Embryonic facial prominence (tissue), 1 donor: Measurements from ENCODE around the gene NOX5.
"Not testable (repeated sequence)": the region's sequence is repeated elsewhere in the genome, so short reads cannot be mapped to it uniquely, and the experiment has no call there.

Experiments
- DNase-seq: peaks from one replicate; pipeline ENCODE4 v3.0.0-alpha.2; 2016; ENCODE audit errors: extremely low spot score

Gene NOX5

DNA sequence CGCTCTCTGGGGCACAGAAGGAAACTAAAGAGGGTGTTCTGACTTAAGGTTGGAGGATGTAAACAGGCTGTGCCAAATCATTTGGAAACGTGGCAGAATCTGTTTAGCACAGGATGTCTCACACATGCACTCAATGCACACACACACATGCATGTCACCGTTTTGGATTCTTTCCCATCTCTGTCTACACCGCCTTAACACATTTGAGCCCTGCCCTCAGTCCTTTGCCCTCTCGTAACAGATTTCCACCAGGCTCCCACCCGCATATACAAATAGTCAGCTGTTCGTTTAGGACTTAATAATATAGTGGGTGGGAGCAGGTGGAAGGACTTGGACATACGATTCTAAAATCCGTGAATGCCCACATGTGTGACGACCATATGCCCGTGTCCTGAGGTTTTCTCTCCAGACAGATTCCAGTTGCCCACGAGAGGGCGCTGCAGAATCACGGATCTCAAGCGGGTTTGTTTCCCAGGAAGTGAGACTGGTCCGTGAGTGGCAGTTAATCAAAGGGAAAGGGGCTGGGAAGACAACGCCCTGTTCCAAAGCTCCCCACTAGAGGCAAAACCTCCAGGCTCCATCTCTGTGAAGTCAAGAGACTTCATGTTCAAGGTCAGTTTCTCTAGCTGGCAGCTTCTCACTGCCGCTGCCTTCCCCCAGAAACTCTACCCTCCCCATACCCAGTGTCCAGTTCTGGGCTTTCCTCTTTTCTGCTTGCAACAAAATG lies 44.5 kb downstream of the NOX5 start:
- peak; percentile 82 for DNase-seq

DNA sequence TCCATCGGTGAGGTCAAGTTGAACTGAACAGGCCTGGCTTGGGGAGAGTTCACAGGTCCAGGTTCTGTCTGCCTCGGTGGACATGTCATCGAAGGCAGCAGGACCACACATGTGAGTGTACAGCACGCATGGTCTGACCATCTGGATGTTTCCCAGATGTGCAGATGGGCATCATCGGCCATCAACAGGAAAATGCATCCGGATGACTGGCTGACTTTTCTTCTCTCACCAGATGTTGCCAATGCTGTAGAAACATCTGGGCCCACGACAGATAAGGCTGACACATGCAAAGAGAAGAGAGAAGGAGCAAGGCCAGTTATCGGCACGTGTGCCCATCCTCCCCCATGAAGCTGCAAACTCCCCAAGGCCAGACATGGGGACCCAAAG lies 45.1 kb downstream of the NOX5 start:
- DNase-seq = no peak

GRCh38 chr15:69060041-69060481 lies 45.6 kb downstream of the NOX5 start:
- DNase-seq = no peak

- no peak for DNase-seq
These were observed 46.2 kb downstream of the NOX5 start for GRCh38 chr15:69060744-69061143.

DNA sequence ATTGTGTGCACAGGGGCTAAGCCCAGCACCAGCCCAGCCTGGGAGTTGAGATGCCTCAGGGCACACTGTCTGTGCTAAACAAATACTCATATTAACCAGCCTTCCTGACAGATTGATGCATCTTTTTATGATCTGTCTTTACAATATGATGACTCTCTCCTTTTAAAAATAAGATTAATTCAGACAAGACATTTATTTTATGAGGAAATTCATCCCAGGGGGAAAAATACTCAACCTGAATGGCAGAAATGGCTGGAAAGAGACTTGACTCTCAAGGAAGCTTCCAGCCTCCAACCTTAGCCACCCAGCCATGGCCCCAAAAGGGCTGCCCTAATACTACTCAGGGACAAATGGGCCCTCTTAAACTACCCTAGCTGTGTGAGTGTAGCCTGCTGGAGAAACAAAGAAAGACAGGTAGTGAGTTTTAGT lies 46.9 kb downstream of the NOX5 start:
- DNase-seq = no peak

GRCh38 chr15:69064649-69065048 lies 50.2 kb downstream of the NOX5 start:
- no peak for DNase-seq

GRCh38 chr15:69066007-69066995 lies 51.8 kb downstream of the NOX5 start:
- no peak for DNase-seq

GRCh38 chr15:69067296-69067695 lies 52.8 kb downstream of the NOX5 start:
- DNase-seq = no peak

GRCh38 chr15:69068157-69068556 lies 53.7 kb downstream of the NOX5 start:
- DNase-seq = no peak

GRCh38 chr15:69069290-69069689 lies 54.8 kb downstream of the NOX5 start:
- DNase-seq = not testable (repeated sequence)

GRCh38 chr15:69069996-69070395 lies 55.5 kb downstream of the NOX5 start:
- no peak for DNase-seq

GRCh38 chr15:69070396-69070795 lies 55.9 kb downstream of the NOX5 start:
- DNase-seq = no peak

DNA sequence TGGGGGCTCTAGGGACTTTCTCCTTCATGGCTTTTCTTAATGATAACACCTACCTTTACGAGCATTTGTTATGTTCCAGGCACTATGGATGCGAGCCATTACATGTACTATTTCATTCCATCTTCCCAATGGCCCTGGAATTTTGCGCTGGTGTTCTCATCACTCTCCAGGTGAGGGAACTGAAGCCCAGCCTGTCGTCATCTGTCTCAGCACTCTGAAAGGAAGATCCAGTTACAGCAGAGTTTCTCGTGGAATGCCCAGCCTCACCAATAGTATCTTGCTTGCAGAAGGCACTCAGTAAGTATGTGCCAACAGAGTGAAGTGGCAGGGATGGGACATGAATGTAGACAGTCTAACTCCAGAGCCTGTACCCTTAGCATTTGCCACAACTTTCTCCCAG lies 56.8 kb downstream of the NOX5 start:
- DNase-seq = no peak

- DNase-seq = no peak
These were observed 58.4 kb downstream of the NOX5 start for GRCh38 chr15:69072906-69073305.

GRCh38 chr15:69074001-69074842 lies 59.7 kb downstream of the NOX5 start:
- peak; percentile 45 for DNase-seq

- no peak for DNase-seq
These were observed 60.3 kb downstream of the NOX5 start for GRCh38 chr15:69074843-69075224.

DNA sequence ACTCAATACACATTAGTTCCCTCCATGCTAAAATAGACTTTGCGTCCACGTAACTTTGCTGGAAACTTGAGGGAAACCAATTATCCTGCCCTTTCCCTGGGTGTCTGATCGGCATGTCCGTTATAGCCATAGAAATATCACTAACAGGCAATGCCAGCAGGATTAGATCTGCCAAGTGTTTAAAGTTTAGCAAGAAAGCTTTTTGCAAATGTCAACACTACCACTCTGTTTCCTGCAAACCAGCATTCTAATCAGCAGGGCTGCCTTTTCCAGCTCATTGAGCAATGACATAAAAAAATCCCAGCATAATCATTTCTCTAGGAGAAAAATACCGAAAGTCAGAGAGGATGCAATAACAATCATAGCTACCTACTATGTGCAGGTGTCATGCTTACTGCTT lies 60.9 kb downstream of the NOX5 start:
- no peak for DNase-seq

- DNase-seq = no peak
These were observed 62.3 kb downstream of the NOX5 start for GRCh38 chr15:69076756-69077155.

DNA sequence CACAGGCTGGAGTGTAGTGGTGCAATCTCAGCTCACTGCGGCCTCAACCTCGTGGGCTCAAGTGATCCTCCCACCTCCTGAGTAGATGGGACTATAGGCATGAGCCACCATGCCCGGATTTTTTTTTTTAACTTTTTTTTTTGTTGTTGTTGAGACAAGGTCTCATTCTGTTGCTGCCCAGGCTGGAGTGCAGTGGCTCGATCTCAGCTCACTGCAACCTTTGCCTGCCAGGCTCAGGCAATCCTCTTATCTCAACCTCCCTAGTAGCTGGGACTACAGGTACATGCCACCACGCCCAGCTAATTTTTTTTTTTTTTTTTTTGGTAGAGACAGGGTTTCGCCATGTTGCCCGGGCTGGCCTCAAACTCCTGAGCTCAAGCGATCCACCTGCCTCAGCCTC lies 64.1 kb downstream of the NOX5 start:
- DNase-seq = no peak

GRCh38 chr15:69080295-69081248 lies 66.1 kb downstream of the NOX5 start:
- no peak for DNase-seq
